ENCODE measurements around the gene SLC2A3.

DNA sequence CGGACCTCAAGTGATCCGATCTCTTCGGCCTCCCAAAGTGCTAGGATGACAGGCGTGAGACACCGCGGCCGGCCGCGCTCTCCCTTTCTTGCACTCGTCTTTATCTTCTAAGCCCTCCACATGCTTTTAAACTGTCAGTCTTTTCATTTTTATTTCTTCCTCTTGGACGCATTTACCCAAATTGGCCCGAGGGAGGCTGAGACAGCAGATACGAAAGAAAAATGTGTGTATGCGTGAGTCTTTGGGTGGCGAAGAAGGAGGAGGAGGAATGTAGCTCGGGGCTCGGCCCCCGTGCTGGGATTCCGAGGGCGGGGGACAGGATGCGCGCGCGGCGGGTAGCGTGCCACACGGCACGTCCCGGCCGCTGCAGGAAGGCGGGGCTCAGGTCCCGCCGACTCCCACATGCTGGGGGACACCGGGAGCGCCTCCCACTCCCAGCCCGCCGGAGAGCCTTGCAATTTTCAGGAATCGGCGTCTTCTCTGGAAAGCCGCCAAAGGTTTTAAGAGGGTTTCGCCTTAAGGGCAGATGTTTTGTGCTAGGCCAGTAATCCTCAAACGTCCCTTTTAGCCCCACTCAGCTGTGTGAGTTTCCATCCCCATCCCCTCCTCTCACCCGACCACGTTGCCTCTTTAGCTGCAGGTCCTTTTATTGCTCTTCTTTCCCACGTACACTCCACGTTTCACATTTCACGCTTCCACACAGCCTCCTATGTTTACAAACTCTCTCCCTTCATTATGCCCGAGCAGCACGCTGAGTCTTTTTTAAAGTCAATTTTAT lies 34.7 kb upstream of the SLC2A3 start:
- TF ChIP-seq, protein P1, sequence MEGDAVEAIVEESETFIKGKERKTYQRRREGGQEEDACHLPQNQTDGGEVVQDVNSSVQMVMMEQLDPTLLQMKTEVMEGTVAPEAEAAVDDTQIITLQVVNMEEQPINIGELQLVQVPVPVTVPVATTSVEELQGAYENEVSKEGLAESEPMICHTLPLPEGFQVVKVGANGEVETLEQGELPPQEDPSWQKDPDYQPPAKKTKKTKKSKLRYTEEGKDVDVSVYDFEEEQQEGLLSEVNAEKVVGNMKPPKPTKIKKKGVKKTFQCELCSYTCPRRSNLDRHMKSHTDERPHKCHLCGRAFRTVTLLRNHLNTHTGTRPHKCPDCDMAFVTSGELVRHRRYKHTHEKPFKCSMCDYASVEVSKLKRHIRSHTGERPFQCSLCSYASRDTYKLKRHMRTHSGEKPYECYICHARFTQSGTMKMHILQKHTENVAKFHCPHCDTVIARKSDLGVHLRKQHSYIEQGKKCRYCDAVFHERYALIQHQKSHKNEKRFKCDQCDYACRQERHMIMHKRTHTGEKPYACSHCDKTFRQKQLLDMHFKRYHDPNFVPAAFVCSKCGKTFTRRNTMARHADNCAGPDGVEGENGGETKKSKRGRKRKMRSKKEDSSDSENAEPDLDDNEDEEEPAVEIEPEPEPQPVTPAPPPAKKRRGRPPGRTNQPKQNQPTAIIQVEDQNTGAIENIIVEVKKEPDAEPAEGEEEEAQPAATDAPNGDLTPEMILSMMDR (IDR thresholded peaks at IDR 0.05), result no peak
- TF ChIP-seq ZFX (IDR thresholded peaks at IDR 0.05; ENCODE audit: borderline replicate concordance), result no peak
